Heart left ventricle (tissue), 13 donors: Measurements from ENCODE around the gene PTCD3.

Experiments used
- CTCF ChIP-seq, 12 donors: fragments of 200-600 bp; sonication (generic) in 4 of 12; IDR thresholded peaks; one replicate each; pipeline versions ENCODE4 v1.5.0 to v1.8.0; 2018 to 2022; ENCODE audit warnings: antibody characterized with exemption in 12 of 12, mild to moderate bottlenecking in 5 of 12
- POLR2A ChIP-seq, 2 donors: fragments of 450-650 bp; IDR thresholded peaks; one replicate each; pipeline ENCODE4 v1.6.1; 2017; ENCODE audit warnings: antibody characterized with exemption in 2 of 2, mild to moderate bottlenecking in 2 of 2, moderate library complexity in 2 of 2
- donor health status: ischemic (EF 13 %, LVEDD 7.1; RV severe dilation, severe dysfunction).
- donor health status: DM: no; HTN: yes; CAD: no.
- donor health status: DM: no; HTN: no; CAD: no.
- donor health status: ischemic (EF 25% LVEDD 6.9; RV normal size, moderate dysfunction).
- donor health status: ischemic (EF 25% LVEDD 5.7; RV mildly dilated, moderate dysfunction).
- donor health status: ischemic (EF 35%, LVEDD 5.7; RV mildly dilated, moderate dysfunction).
- donor health status: nonischemic (EF 11% LVEDD 7.7; RV severe dilation, severe dysfunction).
- donor health status: DM: yes; HTN: yes; CAD: no.
- donor health status: PGD.
- donor health status: ischemic (EF 29% LVEDD 5.4; RV normal size, mild dysfunction).
- donor health status: nonischemic (EF 23%, LVEDD 6.1; RV moderate dilation, normal function).

GRCh38 chr2:86097913-86098312, 8.1 kb upstream of the PTCD3 start:
- TF ChIP-seq CTCF (IDR thresholded peaks at IDR 0.05) (no peak), POLR2A (IDR thresholded peaks at IDR 0.05) (no peak)
